ENCODE measurements around the gene AMZ1. TPM values are rescaled to one million over a fixed set of nuclear protein-coding genes. Genes with fewer than 3 reads are reported as not detected.
"Not testable (repeated sequence)": the region's sequence is repeated elsewhere in the genome, so short reads cannot be mapped to it uniquely, and the experiment has no call there.

The AMZ1 gene
- total RNA-seq, 1 experiment from 2014 or later = 4.9 TPM

DNA sequence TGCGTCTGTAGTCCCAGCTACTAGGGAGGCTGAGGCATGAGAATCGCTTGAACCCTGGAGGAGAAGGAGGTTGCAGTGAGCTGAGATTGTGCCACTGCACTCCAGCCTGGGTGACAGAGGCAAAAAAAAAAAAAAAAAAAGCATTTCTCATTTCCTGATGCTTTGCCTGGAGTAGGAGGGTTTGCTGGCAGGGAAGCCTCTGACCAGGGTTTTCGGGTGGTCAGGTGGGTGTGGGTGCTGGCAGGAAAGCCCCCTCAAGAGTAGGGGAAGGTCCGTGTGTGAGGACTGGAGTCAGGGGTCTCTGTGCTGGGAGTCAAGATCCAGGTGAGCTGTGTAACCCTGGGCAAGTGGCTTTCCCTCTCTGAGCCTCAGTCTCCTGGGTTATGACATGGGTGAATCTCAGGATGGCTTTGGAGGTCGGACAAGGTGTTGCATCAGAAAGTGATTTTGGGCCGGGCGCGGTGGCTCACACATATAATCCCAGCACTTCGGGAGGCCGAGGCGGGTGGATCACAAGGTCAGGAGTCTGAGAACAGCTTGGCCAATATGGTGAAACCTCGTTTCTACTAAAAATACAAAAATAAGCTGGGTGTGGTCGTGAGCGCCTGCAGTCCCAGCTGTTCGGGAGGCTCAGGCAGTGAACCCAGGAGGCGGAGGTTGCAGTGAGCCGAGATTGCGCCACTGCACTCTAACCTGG lies 3.2 kb downstream of the AMZ1 start:
- no peak for DNase-seq (ENCODE audit: low read depth)

DNA sequence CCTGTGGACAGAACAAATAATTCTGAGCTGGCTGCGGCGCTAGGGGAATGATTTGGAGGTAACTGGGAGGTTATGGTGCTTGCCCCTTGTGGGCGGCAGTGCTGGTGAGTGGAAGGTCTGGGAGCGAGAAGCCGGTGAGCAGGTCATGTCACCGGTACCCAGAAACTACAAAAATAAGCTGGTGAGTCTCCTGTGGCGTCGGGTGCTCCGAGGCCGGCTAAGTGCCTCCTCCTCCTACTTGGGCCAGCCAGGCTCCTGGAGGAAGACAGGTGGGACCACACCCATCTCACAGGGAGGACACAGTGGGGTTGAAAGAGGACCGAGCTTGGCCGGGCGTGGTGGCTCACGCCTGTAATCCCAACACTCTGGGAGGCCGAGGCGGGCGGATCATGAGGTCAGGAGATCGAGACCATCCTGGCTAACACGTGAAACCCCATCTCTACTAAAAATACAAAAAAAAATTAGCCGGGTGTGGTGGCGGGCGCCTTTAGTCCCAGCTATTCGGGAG lies 4.0 kb downstream of the AMZ1 start:
- DNase-seq (ENCODE audit: low read depth) = not testable (repeated sequence)

DNA sequence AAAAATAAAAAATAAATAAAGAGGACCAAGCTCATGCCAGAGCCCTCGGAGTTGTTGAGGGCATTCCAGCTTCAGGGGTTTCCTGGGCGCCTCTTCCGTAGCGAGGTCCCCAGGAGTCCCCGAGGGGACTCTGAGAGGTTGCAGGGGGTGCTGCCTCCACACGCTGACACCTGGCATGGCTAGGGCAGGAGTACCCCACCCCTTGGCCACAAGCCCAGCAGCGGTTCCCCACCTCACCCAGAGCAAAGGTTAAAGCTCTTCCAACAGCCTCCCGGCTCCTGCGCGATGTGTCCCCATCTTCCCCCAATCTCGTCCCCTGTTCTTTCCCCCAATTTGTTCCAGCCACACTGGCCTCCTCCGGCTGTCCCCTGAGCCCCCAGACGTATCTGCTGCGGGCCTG lies 4.5 kb downstream of the AMZ1 start:
- no peak for DNase-seq (ENCODE audit: low read depth)

DNA sequence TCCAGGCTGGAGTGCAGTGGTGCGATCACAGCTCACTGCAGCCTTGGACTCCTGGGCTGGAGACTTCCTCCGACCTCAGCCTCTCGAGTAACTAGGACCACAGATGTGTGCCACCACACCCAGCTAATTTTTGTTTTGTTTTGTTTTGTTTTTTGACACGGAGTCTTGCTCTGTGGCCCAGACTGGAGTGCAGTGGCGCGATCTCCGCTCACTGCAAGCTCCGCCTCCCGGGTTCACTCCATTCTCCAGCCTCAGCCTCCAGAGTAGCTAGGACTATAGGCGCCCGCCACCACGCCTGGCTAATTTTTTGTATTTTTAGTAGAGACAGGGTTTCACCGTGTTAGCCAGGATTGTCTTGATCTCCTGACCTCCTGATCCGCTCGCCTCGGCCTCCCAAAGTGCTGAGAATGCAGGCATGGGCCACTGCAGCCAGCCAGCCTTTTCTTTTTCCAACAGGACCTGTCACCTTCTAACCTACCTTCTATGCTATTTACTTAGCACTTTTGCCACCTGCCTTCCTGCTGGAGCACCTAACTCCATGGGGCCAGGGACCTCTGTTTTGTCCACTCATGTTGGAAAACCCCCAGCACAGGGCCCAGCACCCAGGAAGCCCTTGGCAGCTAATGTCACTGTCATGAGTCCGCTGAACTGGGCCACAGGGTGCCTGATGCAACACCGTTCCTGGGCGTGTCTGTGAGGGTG lies 5.6 kb downstream of the AMZ1 start:
- not testable (repeated sequence) for DNase-seq (ENCODE audit: low read depth)

DNA sequence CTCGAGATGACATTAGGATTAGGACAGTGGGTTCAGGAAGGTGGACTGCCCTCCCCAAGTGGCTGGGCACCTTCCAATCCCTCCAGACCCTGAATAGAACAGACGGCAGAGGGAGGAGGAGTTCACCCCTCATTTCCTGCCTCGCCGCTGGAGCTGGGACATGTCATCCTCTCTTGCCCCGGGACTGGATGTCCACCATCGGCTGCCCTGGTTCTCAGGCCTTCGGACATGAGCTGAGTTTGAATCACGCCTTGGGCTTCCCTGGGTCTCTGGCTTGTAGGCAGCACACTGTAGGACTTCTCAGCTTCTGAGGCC lies 6.1 kb downstream of the AMZ1 start:
- not testable (repeated sequence) for DNase-seq (ENCODE audit: low read depth)

DNA sequence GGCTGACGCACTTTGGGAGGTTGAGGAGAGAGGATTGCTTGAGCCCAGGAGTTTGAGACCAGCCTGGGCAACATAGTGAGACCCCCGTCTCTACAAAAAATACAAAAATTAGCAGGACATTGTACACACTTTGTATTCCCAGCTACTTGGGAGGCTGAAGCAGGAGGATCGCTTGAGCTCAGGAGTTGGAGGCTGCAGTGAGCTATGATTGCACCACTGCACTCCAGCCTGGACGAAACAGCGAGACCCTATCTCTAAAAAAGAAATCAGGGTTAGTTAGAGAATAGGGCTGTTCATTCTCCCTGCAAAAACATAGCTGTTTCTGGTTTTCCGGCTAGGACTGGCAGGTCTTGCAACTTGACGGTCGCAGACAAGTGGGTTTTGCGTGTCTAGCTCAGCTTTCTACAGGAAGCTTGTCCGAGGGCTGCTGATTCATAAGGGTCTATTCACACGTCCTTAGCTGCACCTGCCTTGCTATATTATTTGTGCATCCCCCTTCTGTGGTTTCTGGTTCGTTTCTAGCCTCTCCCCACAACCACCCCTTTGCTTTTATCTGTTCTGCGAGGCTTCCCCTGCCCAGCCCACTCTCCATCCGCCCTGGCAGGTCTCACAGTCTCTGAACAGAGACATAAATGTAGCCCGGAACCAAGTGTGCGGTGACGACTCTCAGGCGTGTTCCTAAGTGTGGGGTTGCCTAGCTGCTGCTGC lies 10.7 kb downstream of the AMZ1 start:
- peak; percentile 81 for DNase-seq (ENCODE audit: low read depth)

DNA sequence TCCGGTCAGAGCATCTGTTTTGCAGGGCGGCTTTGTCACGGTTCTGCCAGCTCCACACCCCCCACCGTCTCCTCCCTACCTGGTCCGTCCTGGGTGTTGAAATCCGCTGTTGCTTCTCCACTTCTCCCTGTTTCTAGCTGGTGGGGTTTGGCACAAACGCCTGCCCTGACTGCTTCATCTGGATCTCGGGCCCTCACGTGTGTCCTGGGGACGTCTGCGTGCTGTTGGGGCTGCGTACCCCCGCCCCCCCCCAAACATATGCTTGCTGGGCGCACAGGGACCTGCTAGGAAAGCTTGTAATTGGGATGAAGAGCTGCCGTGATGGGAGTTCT lies 11.3 kb downstream of the AMZ1 start:
- no peak for DNase-seq (ENCODE audit: low read depth)

DNA sequence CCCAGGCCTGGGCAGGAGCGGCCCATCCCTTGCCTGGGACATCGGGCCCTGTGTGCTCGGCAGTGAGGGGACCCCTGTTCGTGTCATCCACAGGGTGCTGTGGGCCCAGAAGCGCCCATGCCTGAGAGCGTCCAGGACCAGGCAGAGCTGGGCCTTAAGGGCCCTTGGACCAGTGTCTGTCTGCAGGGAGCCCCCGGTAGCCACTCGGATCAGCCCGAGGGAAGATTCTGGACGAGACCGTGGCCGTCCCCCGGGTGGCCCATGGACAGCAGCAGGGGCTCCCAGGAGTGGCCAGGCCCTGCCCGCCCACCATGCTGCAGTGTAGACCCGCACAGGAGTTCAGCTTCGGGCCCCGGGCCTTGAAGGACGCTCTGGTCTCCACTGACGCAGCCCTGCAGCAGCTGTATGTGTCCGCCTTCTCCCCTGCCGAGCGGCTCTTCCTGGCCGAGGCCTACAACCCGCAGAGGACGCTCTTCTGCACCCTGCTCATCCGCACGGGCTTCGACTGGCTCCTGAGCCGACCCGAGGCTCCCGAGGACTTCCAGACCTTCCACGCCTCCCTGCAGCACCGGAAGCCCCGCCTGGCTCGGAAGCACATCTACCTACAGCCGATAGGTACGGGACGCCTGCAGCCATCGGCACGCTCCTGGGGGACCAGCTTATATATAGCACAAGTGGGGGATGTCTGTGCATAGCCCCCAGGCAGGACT lies 12.3 kb downstream of the AMZ1 start:
- no peak for DNase-seq (ENCODE audit: low read depth)

DNA sequence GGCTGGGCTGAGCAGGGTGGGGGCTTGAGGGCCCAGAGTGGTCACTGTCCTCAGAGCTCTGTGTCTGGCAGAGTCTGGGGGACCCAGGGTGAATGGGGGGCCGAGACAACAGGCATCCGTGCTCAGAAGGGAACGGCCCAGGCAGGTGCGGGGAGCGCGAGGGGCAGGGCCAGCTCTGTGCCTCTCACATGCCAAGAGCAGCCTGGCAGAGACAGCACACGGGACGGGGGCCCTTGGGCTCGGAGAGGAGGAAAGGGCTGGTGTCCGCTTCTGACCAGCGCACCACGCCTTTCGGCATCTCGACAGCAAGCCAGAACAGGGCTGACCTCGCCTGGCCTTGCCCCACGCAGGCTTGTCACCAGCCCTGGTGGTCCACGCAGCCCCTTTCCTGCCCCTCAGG lies 13.4 kb downstream of the AMZ1 start:
- DNase-seq (ENCODE audit: low read depth) = no peak

DNA sequence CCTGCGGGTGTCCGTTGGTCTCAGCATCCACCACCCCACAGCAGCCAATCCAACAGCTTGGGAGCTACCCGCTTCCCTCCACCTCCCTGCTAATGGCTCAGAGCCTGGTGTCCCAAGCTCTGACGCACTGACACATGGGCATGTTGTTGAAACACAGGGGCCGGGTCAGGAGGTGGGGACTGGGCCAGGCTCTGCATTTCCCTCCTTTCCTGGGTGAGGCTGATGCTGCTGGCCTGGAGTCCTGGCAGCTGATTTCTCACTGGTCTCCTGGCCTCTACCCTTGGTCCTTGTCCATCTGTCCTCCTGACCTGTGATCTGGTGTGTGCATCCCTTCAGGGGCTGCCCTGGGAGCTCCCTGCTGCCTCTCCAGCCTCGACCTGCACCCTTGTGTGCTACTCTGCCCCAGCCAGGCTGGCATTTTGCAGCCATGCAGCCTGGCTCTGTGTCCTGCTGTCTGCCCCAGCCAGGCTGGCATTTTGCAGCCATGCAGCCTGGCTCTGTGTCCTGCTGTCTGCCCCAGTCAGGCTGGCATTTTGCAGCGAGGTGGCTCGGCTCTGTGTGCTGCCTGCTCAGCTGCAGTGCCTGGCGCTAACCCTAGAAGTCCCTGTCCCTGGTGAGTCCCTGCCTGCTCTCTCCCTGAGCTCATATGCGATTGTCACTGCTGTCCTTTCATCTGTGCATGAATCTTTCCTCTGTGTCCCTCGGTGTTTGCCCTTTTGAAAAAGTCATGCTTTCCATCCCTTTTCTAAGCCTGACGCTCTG lies 14.0 kb downstream of the AMZ1 start:
- DNase-seq (ENCODE audit: low read depth) = no peak

DNA sequence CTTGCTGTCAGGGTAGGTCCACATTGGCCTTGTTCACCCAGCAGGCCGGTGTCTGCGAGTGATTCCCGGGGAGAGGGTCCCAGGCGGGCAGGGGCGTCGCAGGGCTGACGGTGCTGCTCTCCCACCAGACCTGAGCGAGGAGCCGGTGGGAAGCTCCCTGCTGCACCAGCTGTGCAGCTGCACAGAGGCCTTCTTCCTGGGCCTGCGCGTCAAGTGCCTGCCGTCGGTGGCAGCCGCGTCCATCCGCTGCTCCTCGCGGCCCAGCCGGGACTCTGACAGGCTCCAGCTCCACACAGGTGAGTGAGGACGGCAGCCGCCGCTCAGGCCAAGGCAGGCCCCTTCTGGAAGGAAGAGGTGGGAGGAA lies 14.6 kb downstream of the AMZ1 start:
- no peak for DNase-seq (ENCODE audit: low read depth)

DNA sequence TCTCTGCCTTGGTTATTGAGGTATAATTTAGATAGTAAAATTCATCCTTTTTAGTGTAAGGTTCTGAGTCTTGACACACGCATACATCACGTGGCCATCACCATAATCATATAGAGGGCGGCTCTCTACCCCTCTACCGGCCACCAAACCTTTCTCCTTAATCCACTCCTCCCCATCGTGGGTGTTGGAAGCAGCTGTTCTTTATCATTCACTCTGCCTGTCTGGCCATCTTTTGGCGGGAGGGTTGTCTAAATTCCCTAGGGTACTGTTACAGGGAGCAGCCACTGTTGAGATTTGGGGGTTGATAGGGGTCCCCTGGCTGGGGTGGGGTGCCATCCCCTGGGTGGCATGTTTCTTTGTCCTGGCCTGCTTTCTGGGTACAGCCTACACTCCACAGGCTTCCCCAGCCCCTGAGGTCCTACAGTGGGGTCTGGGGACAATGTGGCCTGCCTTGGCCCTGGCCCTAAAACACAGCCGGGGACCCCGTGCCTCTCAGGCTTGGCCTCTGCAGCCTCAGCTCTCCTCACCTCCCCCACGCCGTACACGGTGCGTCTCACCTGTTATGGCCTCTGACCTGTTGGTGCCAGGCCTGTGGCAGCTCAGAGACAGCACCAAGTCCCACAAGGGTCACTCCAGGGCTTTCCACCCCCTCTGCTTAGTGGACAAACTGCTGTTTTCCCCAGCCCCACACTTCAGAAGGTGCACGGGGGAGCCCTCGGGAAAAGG lies 17.5 kb downstream of the AMZ1 start:
- DNase-seq (ENCODE audit: low read depth) = no peak

DNA sequence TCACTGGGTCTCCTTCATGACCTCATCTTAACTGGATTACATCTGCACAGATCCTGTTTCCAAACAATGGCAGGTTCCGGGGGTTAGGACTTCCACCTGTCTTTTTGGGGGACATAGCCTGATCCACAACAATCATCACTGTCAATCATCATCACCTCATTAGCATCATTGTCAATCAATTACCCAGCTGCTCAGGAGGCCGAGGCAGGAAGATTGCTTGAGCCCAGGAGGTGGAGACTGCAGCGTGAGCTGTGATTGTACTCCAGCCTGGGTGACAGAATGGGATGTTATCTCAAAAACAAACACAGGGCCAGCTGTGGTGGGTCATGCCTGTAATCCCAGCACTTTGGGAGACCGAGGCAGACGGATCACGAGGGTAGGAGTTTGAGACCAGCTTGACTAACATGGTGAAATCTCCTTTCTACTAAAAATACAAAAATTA lies 18.7 kb downstream of the AMZ1 start:
- DNase-seq (ENCODE audit: low read depth) = no peak

DNA sequence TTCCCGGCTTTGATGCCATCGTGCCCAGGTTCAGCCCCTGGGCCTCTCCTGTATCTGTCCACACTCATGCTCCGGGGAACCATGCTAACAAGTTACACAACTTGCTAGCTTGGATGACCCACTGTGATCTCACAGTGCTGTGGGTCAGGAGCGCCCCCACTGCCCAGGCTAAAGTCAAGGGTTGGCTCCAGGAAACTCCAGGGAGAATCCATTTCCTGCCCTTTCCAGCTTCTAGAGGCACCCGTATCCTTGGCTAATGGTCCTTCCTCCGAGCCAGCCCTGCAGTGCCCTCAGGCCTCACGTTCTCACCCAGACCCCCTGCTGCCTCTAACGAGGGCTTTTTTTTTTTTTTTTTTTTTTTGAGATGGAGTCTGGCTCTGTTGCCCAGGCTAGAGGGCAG lies 19.5 kb downstream of the AMZ1 start:
- DNase-seq (ENCODE audit: low read depth) = no peak

DNA sequence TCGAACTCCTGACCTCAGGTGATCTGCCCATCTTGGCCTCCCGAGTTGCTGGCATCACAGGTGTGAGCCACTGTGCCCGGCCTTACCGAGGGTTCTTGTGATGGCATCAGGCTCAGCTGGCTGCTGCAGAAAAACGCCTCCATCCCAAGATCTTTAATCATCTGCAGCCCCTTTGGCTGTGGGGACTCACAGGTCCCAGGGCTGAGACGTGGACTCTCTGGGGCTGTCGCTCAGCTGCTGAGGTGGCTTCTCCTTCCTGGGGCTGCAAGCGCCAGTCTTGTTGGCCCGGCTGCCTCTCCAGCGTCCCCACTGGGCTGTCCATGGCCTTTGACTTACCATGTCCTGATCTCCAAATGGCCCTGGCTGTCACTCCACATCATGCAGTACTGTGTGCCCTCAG lies 20.0 kb downstream of the AMZ1 start:
- no peak for DNase-seq (ENCODE audit: low read depth)

DNA sequence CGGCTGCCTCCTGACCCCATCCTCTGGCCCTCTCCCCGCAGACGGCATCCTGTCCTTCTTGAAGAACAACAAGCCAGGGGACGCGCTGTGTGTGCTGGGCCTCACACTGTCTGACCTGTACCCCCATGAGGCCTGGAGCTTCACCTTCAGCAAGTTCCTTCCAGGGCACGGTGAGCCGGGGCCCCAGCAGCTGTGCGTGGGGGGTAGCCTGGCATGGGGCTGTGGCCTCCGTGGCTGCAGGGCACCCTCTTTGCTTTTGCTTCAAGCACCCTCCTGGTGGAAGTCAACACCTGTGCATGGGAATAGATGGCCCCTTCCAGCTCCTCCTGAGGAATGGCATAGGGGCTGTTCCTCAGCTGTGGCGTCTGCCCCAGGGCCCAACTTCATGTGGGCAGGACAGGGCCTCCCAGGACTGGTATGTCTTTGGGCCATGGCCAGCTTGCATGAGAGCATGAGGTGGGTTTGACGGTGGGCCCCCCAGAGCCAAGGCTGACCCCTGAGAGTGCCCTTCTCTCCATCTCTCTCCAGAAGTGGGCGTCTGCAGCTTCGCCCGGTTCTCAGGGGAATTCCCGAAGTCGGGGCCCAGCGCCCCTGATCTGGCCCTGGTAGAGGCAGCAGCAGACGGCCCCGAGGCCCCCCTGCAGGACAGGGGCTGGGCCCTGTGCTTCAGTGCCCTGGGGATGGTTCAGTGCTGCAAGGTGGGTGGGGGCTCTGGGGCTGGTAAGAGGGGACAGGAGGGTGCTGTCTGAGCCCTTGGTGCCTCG lies 20.7 kb downstream of the AMZ1 start:
- no peak for DNase-seq (ENCODE audit: low read depth)

DNA sequence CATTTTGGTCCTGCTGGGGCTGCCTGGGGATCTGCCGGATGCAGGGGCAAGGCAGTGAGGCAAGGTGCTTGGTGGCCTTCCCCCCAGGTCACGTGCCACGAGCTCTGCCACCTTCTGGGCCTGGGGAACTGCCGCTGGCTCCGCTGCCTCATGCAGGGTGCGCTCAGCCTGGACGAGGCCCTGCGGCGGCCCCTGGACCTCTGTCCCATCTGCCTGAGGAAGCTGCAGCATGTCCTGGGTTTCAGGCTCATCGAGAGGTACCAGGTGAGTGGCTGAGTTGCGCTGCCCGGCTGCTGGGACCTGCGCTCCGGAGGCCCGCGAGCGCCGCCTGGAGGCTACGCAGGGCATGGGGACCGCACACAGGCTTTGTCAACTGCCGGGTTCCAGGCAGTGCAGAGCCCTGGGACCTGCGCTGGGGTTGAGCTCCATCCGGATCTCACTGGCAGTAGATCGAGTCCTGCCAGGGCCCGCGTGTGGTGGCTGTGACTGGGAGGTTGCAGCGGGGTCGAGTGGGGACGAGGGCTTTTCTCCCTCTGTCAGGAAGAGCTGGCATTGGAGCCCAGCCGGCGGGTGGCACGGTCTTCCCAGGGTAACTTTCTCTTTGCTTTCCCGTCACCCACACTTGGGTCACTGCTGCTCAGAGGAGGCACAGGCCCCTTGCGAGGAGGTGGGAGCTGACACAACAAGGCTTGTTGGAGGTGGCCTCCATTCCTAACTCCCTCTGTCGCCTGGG lies 21.7 kb downstream of the AMZ1 start:
- no peak for DNase-seq (ENCODE audit: low read depth)

DNA sequence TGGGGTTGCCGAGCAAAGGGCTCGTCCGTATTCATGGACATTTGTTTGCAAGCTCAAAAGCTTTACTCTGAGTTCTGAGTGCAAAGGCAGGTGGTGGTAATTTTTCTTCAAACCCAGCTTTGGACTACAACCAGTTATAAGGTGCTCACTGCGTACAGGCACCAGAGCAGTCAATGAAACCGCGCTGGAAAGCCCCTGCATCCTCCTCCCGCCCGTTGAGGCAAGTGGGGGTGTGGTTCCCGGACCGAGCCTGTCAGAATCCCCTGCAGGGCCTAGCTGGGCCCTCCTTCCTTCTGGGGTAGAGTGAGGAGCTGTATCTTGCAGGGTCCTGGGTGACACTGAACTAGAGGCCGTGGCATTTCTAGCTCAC lies 22.3 kb downstream of the AMZ1 start:
- no peak for DNase-seq (ENCODE audit: low read depth)

DNA sequence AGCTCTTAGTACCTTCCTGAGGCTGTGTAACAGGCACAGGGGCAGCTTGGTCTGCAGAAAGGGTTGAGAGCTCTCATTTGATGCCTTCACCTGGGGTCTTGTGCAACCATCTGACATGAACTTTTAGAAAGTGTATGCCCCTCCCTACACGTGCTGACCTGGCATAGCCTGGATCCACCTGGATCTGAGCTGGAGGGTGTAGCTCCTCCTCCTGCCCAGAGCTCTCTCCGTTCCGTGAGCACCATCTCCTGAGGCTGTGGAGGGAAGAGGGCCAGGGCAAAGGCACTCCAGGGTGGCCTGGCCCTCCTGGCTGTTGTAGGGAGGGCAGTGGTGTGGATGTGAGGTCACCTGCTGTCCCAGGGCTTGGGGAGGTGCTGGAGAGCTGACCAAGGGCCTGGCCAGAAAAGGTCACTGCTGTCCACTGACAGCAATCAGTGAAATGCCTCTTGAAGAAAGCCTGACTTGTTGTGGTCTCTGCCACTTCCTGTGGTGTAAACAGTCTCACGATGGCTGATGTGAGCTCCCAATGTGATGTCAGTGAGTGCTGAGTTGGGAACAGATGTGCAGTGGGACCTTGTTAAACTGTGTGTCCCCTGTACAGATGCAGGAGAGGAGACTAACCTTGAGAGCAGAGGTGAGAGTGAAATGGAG lies 23.0 kb downstream of the AMZ1 start:
- peak; percentile 55 for DNase-seq (ENCODE audit: low read depth)

Measured in RPMI7951 (cell line).